GM21717 (cell line): ENCODE results near the gene KRTAP23-1.

Source experiments
- ATAC-seq: cut with Tn5 transposase; IDR thresholded peaks from one replicate; pipeline ENCODE4 v1.9.1; 2021; ENCODE audit warnings: mild to moderate bottlenecking, moderate library complexity; ENCODE audit not compliant: unreplicated experiment

Gene KRTAP23-1

GRCh38 chr21:30348506-30348905 lies at the start of gene KRTAP23-1:
Gene KRTAP23-1 (minus strand): TSS chr21:30348606. CDS start chr21:30348606, 0 bp downstream.
- no peak for ATAC-seq

GRCh38 chr21:30395731-30396130 lies 47.3 kb upstream of the KRTAP23-1 start, which contains the start of gene KRTAP13-1:
Gene KRTAP13-1 (plus strand): TSS chr21:30396031. CDS start chr21:30396087, 56 bp downstream.
- no peak for ATAC-seq

GRCh38 chr21:30391492-30392025 lies 43.2 kb upstream of the KRTAP23-1 start:
- no peak for ATAC-seq

GRCh38 chr21:30382201-30382600 lies 33.8 kb upstream of the KRTAP23-1 start:
- no peak for ATAC-seq

DNA sequence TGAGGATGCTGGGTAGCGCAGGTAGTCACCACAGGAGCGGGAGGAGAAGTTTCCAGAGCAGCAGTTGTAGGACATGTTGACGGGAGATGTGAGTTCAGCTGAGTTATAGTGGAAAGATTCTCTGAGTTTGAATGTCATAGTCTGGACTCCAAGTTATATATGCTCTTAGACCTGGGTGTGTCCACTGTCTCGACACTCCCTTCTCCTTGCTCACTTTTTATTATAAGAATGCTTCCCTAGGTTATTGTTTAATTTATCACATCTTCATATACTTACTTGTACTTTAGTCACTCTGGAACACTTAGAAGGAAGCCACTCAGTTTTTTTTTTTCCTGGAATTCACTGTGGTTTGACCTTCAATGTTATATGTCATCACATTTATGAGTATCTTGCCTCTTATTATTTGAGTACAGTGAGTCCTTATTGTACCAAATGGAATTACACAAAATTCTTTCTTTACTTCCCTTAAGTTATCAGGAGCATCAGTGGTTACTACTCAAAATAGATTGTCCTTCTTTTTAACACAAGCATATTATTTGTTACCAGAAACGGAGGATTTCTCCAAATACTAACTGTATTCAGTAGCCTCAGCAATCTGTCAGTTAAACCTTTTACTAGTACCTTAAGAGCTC lies 23.8 kb upstream of the KRTAP23-1 start, which contains the start of gene KRTAP13-2:
Gene KRTAP13-2, minus strand, starts transcription at position 133 of the 632 bp plus-strand sequence. Its CDS starts 58 bp downstream, at position 75.
- no peak for ATAC-seq

DNA sequence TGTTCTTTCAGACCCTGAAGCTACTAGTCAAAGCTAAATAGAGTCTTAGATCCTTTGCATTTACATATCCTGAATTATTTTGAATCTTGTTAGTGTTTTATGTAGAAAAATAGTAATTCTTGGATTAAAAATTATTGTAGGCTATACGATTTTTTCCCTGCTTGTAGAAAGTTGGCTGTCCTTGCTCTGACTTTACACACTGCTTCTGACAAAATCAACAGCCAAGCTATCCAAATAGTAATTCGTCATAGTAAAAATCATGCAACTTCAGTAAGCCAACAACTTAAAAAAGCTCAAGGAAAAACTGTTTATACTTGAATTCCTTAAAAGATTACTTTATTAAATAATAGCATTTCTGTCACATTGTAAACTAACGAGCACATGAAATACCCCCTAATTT lies 7.5 kb upstream of the KRTAP23-1 start:
- no peak for ATAC-seq

DNA sequence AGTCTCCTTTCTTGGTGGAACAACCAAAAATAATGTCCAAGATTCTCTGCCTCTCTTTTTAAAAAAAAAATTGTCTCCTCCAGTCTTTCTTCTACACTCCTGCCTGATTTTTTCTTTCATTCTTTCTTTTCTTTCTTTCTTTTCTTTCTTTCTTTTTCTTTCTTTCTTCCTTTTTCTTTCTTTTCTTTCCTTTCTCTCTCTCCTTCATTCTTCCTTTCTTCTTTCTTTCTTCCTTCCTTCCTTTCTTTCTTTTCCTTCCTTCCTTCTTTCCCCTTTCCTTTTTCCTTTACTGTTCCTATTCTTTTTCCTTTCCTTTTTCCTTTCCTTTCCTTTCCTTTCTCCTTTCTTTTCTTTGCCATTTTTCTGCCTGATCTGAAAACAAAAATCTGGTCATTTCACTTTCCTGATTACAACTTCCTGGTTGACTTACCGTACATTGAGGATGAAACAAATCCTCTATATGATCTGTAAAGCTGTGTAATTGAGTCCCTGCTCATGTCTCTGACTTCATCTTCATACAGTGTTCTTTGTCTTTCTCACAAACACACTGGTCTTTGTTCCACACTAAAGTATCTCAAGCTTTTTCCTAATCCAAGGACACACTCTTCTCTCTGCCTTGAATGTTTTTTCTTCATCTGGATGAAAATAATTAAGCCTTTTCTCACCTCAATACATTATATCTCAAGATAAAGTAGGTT lies 6.1 kb upstream of the KRTAP23-1 start:
- no peak for ATAC-seq

DNA sequence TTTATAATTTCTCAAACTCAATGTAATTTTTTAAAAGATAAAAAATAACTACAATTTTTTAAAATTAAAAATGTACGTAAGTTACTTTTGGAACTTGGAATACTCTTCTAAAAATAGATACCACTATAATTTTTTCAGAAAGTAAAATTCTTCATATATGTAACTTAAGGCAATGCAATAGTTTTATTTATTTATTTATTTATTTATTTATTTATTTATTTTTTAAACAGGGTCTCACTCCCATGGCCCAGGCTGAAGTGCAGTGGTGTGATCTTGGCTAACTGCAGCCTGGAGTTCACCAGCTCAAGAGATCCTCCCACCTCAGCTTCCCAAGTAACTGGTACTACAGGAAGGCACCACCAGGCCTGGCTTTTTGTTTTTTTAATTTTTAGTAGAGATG lies 3.1 kb upstream of the KRTAP23-1 start:
- no peak for ATAC-seq

DNA sequence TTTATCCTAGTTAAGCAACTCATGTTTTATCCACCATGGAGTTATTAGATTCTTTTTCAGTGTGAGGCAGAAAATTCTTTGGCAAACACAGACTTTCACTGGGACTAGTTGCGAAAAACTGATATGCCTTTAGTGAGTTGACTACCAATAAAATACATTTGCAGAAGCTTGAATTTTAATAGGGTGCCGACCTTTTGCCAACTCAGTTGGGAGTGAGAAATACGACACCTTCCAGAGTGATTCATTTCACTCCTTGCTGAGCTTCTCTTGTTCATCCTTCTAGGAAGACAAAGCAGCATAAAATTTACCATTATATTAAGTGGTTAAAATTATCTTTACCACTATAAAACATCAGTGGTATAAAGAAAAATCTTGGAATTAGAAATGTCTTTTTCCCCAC lies 1.2 kb upstream of the KRTAP23-1 start:
- ATAC-seq: no peak

DNA sequence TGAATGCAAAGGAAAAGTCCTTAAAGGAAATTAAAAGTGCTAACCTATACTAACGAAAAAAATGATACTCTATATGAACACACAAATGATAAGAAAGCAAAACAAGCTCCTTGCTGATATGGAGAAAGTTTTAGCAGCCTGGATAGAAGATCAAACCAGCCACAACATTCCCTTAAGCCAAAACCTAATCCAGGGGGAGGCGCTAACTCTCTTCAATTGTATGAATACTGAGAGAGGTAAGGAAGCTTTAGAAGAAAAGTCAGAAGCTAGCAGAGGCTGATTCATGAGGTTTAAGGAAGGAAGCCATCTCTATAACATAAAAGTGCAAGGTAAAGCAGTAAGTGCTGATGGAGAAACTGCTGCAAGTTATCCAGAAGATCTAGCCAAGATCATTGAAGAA lies 3.4 kb downstream of the KRTAP23-1 start:
- no peak for ATAC-seq

DNA sequence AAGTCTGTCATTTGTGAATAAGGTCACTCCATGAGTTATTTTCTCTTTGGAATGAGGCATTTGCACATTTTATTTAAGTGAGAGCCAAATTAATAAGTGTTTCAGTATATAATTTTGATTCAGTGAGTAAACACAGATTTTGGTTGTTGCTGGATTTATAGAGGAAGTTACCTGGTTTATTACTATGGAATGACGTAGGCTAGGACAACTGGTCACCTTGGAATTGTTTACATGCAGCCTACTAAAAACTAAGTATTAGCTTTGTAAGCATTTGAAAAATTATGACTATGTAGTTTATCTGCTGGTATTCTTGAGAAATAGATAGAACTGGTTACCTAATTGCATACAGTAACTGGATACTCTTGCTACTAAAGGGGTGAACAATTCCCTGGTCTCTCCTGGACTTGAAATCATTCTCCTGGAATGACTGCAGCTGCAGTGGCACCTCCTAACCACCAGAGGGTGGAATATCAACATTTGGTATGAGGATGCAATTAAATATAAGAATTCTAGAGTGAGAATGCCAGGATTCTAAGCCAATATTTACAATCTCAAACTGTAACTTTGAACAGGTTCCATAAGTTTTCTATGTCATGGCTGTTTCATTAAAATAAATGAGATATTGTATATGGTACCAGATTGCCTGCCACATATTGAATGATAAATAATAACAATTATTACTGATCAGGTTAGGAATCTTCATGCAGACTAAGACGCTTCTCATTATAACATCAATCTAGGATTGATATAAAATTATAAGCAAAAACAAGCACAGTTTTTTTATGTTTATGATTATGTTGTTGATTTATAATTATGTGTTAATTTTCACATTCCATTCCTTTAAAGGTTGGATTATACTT lies 7.5 kb downstream of the KRTAP23-1 start:
- no peak for ATAC-seq

GRCh38 chr21:30338717-30339116 lies 9.7 kb downstream of the KRTAP23-1 start:
- no peak for ATAC-seq

- no peak for ATAC-seq
Measured at GRCh38 chr21:30337772-30338171, 10.6 kb downstream of the KRTAP23-1 start.

DNA sequence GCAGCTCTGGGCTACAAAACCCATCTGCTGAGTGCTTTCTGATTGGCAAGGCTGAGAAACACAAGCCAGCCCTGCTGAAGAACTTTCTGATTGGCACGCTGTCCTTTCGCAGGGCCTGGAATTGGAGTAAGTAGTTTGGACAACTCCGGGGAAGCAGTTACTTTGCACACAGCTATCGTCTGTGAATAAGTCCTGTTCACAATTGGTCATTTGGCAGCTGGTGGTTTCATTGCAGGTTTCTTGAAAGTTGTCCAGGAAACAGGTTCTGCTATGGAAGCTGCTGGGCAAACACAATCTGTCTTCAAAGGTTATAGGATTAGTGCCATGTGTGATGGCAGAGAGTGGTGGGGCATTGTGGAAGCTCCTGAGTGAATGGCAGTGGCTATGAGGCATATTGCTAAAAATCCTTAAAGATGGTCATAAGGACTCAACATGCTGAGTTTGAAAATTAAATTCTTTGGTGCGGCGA lies 11.1 kb downstream of the KRTAP23-1 start, which contains the start of gene KRTAP27-1:
Gene KRTAP27-1, minus strand, starts transcription at position 419 of the 469 bp plus-strand sequence. Its CDS starts 26 bp downstream, at position 393.
- ATAC-seq: no peak

DNA sequence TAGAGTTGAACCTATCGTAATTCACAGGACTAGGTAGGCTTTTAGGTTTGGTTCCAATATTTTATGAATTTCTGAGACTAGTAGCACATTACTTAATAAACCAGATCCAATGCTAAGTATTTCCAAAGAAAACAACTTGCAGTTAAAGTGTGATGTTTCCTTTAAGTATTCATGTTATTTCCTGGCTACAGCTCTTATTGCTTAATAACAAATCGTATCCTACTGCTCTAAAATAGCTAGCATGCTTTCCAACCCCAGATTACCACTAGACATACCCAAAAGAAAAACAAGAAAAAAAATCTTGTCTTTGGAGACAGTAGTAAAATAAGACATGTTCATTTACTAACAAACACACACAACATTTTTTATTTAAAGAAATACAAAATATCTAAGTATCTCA lies 11.8 kb downstream of the KRTAP23-1 start:
- no peak for ATAC-seq

DNA sequence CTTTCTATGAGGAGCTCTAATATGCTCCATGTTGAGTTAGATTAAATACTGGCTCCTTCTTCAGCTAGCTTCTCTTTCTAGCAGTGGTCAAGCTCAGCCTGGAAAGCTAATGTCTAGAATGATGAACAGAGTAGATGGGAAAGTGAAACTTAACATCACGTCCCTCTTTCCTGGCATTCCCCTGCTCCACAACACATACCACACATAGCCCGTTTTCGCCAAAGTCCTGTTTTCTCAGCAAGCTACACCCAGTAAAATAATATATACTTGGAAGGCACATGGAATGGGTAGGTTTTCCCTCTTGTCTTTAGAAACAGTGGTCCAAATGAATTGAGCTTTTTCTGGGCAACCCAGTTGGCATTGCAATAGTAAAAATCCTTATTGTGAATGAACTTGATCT lies 14.7 kb downstream of the KRTAP23-1 start:
- ATAC-seq: no peak

- ATAC-seq: no peak
Measured at GRCh38 chr21:30332681-30333080, 15.7 kb downstream of the KRTAP23-1 start.

GRCh38 chr21:30329203-30329875 lies 19.1 kb downstream of the KRTAP23-1 start:
- ATAC-seq: no peak

GRCh38 chr21:30326390-30326789 lies 22.0 kb downstream of the KRTAP23-1 start:
- ATAC-seq: no peak

DNA sequence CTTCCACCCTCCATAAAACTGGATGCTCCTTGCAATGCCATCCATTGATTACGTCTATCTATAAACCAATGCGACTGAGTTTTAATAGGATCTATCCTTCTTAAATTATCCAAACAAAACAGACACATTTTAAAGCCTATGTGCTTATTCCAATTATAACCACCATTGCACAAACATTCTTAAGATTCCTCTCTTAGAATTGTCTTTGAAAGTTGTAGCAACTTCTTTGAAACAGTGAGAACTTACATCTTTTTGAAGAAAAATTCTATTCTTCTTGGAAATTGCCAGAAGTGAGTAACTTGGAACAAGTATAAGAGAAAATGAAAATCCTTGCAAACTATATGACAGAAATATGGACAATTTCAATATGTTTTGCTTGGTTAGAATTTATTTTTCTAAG lies 28.2 kb downstream of the KRTAP23-1 start, which contains the start of gene KRTAP26-1:
Gene KRTAP26-1, minus strand, starts transcription at position 101 of the 400 bp plus-strand sequence. CDS start 280 bp downstream, outside the sequence.
- no peak for ATAC-seq
